T-helper 9 cell (primary cell): ENCODE measurements around the gene YPEL2.

ENCODE experiments used
- DNase-seq: peaks from one replicate; pipeline ENCODE4 v3.0.0-alpha.2; 2020

The YPEL2 gene

DNA sequence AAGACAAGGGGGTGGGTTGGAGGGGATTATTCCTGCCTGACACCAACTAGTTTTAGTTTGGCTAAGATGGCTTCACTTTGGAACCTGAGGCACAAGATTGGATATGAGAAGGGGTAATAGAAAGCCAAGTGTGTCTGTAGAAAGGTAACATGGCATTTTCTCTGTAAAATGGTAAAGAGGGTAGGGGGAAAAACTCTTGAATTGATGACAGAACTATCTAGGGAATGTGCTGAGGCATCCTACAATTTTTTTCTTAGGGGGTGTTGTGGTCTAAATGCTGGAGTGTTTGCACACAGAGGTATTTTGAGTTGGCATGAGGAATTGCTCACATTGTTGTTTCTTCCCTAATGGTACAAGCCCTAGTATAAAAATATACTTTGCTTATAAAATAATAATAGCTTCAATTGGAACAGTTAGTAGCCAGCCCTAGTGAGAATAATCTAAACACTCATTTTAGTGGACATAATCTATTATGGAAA is 25.8 kb downstream of the YPEL2 start:
- DNase-seq: no peak

DNA sequence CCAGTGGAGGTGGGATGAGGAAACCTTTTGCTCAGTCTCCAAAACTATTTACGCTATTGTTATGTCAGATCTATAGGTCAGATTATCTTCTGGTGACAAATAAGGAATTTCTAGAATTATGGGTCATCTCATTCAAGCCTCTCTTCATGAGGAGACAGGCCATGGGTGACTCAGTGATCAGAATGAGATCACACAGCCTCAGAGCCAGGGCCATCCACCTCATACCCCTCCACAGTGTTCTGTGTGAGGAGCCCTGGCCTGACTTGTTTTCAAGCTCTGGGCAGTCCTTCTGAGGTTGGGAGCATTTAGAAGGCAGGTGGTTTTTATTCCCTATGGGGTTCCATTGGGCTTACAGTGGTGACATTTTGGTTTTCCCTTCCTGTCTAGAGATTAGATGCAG is 26.5 kb downstream of the YPEL2 start:
- DNase-seq: no peak

DNA sequence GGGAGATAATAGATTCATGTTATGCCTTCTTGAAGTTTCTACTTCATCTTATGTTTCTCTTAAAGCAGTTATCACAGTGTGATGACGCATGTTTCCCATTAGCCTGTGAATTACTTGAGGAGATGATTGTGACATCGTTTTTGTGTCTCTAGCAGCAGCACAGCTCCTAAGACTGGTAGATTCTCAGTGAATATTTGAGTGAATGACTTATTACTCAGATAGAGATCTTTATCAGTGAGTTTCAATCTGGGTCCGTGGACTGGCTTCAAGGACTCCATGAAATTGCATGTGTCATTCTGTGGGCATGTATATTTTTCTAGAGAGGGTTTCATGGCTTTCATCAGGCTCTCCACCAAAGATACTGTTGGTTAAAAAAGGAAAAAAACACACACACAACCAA is 29.9 kb downstream of the YPEL2 start:
- no peak for DNase-seq

DNA sequence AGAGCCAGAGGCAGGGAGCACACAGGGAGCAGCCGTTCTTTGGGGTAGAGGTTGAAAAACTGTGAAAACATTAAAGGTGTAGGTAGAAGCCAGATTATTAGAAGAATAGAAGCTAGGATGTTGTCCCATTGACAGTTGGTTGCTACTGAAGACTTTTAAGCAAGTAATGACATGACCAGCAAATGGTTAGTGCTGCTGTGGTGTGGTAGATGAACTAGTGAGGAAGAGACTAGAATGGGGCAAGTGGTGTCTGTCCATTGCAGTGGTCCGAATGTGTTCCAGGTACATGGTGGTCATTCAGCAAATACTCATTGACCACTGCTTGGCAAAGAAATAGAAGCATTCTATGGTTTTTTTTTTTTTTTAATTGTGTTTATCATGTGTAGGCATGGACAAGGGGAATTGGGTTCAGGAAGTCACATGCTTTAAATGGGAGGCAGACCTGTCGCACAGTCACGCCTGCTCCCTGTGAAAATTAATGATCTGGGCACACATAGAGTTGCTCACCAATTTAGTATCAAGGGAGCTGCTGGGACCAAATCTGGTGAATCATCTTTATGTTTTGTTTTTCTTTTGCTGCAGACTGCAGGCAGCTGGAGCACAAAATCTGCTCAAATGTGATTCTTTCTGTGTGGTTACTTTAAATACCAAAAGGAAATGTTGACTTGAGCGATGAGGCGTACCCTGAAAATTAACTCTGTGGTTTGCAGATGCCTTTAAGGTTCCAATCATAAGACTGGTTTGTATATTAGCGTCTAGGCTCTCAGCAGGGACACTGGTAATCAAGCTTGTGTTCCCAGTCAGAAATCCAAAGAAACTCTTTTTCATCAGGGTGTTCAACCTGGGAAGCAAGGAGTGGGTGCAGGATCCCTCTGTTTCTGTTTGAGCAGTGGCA is 30.7 kb downstream of the YPEL2 start:
- no peak for DNase-seq

DNA sequence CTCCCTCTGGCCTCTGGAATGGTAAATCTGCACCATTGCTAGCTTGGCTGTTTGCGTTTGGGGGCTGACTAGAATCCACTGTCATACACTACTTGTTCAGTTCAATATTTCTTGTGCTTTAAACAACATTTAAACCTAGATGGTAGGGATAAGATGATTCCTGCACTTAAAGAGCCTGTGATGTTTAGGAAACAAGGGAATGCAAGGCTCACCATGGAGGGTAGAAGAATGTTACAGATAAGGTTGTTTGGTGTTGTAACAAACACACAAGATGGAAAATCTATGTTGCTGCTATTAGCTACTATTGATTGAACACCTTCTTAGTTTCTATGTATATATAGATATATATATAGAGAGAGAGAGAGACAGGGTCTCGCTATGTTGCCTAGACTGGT is 31.4 kb downstream of the YPEL2 start:
- DNase-seq: no peak

DNA sequence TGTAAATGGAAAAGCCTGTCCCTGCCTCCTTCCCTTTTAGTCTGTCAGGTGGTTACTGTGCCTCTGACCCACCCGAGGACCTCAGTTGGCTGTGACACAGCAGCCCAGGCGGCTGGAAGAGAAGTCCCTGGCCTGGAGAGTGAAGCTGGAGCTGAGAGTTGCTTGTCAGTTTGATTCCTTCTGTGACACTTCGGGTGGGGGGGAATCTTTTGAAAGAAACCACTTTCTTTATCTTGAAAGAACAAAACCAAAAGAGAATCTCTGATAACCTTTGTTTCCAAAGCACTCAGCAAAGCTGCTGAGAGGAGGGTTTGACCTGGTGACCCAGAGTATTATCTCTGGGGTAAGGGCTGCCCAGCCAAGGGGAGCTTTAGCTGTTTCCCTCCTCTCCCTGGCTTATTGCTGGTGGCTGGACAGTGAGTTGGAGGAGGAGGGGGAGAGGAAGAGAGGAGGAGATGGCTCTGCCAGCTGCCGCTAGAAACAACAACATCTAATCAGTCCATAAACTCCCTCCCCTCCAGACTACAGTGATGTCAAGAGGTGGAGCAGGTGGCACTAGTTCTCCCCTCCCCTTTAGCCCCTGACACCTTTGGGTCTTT is 34.0 kb downstream of the YPEL2 start:
- DNase-seq: no peak

DNA sequence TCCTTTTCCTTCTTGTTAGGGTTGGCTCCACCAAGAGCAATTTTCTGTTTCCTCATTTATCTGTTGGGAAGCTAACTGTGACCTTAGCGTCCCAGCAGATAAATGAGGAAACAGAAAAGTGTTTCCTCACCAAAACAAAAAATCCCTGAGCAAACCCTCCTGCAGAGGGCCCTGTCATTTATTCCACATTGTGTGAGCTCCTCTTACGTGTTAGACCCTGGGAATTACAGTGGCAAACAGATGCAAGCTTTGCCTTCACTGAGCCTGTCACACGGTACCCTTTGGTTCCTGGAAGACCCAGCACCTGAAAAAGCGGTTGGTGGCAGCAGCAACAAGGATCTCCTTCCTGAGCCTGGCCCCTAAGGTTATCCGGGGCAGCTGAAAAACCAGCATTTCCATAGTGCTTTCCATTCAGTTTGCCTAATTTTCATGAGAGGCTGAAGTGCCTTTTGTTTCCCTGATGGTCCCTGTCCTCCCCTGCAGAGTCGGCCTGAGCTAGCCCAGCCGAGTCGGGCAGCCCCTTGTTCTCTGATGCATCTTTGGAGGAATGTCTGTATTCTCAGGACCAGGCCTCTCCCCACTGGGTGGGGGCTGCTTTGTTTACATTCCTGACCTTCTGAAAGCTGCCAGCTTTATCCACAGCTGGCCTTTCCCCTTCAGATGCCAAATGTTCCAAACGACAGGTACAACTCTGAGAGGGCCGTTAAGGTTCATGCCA is 34.7 kb downstream of the YPEL2 start:
- DNase-seq: no peak

DNA sequence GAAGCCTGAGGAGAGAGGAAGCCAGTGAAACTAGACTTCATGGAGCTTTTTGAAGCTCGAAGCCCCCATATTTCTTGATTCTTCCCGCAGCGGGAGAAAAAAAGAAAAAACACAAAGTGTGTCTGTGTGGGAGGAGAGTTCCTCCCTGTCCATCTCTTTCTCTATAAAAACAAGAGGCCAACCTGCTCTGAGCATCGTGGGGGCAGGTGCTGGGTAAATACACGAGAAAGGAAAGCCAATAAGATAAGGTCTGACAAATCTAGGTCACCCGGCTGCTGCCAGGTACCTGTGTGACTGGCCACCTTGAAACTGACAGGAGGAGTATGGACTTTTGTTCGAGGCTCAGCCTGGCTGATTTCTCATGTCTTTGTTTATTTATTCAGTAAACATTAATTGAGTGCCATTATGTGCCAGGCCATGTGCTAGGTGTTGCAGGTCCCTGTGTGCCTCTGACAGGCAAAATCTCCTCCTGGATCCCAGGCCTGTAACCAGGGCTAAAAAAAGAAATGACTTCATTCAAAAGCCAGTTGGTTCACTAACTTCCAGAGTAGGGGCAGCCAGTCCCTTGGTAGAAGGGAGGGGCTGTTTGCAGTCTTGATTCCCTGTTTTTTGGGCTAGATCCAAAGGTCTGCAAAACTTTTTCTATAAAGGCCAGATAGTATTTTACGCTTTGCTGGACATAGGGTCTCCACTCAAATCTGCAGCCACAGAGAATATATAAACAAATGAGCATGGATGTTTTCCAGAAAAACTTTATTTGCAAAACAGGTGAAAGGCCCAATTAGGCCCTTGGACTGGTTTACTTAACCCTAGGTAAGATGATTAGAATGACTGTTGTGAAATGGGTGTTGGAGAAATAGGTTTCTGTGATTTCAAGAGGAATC is 35.6 kb downstream of the YPEL2 start:
- DNase-seq: no peak

DNA sequence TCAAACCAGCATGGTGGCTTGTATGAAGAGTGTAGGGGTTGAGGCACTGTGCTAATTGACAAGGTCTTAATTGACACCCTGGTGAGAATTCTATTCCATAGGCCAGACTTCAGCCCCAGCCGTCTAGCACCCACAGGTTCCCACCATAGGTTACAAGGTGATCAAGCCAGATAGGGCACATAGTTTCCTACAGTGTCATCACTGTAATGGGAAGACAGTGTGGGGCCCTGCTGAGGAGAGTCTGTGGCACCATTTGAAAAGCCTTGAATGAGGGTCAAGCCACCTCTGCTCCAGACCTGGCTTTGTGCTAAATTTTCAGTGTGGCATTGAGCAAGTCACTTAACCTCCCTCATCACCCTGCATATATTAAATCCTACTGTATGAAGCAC is 36.2 kb downstream of the YPEL2 start:
- no peak for DNase-seq

DNA sequence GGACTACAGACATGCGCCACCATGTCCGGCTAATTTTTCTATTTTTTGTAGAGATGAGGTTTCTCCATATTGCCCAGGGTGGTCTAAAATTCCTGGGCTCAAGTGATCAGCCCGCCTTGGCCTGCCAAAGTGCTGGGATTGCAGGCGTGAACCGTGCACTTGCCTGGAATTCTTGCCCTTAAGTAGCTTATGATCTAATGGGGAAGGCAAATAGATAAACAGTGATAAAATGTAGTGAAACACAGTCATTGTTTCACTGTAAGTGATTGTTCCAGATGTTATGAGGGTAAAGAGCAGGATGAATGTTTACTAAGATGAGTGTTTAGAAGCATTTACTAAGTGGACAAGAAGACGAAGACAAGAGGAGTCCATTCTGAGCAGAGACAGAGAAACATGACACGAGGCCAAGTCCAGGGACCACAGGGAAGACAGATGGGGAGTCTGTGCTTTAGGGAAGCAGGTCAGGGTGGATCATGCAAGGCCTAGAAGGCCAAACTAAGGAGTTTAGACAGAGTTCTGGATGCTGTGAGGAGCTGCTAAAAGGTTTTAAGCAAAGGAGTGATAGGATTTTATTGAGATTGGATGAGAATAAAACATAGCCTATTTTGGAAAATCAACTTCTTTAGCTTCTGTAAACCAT is 36.9 kb downstream of the YPEL2 start:
- no peak for DNase-seq

DNA sequence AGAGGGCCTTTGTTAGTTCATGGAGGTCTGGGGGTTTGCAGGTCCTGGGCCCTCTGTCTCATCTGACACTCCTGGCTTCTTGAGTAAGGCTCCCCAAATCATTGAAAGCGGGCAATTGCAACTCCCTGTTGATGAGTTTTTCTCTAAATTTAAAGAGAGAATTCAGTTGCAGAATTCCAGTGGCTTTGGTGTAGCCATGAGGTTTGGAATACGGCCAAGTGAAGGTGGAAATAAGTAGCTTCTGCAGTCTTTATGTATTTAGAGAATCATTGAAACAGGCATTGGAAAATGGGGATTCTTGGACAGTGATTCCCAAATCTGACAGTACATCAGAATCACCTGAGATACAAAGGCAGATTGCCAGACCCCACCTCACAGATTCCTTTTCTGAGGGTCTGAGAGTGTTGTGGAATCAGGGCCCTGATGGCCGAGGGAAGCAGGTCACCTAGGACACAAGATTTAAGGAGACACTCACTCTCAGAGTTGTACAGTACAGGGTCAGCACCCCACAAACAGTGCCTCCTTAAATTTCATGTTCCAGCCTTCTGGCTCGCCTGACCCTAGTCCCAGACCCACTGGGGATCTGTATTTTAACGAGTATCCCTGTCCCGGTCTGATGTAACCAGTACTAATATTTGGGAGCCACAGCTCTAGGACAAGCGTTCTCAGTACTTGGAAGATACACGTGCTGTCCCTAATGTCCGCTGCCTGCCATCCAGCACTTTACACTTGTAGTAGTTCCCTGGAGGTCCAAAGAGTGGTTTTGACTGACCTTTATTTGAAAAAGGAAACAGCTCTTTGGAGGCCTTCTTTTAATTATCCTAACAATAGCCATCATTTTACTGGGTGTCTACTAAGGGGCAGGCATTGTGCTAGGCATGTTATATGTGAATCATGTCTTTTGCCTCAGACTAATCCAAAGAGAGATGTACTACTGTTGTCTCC is 37.8 kb downstream of the YPEL2 start:
- DNase-seq: no peak

DNA sequence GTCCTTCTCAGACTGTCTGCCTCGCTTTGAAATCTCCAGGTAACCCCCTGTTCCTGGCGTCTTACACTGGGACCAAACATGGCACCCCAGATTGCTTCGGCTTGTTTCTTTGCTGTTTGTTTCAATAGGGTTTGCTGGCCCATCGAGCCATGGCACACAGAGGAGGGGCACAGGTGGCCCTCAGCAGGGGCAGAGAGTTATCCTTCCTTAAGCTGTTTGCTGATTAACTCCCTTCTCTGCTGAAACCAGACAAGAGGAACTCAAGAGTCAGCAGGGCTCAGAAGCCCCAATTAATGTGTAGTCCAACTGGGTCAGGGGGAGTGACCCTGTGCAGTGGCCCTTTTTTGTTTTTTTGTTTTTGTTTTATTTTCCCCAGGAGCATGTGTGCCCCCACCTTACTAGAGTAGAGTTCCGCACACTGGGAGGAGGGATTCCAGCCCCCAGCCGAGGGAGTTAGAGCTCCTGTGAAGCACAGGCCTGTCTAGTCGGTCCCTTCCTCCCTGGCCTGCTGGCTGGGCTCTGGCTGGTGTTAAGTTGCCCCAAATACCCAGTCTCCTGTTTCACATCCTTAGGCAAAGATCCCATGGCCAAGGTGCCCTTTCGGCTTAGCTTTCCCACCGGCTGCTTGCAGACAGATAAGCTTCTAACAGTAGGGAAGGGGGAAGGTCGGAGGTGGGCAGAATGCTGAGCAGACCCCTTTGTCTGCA is 39.3 kb downstream of the YPEL2 start:
- DNase-seq: no peak

DNA sequence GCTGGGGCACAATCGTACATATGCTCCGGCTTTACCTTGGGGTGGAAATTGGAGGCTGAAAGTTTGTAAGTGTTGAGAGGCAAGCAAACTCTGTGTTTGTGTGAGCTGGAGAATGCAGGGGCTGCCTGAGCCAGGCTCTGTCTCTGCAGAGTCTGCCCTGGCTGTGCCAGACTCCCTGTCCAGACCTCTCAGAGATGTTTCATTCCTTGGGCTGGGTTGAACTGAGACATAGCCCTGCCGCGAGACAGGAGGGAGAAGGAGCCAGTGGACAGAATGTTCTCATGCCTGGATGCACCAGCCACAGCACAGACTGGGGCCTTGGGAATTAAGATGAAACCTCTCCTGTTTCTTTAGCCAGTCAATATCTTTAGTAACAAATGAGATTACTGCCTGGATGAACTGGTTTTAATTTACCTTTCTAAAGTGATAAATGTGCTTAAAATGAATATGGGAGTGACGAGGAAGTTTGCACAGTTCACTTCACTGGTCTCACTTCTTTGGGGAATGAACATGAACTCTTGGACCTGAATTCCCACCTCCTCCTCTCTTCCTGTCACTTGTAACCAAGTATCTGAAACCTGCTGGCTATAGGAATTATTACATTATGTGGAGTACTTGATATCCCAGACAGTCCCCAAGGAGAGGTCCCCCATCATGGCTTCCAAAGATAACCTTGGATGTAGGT is 40.1 kb downstream of the YPEL2 start:
- no peak for DNase-seq

DNA sequence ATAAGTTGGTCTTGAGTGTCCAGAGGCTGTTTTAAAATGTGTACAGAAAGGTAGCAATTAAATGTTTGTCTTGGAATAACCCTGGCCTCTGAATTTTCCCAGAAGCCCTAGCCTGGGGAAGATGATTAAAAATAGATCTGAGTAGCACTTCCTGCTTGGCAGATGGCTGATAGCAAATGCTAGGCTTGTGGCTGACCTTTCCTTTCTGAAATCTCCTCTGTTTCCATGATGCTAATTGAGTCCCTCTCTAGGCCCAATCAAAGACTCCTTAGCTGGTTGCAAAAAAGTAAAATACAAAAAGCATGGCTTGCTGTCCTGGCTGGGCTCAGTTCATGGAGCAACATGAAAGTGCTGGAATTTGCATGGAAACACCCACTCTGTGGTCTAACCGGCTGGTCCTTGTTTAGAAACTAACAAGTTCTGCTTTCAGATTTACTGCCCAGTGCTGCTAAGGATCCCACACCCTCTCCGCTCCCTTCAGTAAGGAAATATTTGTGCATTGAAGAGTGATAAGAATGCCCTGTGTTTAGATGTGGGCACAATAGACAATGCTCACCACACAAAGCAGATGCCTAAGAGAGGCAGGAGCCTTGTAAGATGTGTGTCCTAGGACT is 40.8 kb downstream of the YPEL2 start:
- no peak for DNase-seq

DNA sequence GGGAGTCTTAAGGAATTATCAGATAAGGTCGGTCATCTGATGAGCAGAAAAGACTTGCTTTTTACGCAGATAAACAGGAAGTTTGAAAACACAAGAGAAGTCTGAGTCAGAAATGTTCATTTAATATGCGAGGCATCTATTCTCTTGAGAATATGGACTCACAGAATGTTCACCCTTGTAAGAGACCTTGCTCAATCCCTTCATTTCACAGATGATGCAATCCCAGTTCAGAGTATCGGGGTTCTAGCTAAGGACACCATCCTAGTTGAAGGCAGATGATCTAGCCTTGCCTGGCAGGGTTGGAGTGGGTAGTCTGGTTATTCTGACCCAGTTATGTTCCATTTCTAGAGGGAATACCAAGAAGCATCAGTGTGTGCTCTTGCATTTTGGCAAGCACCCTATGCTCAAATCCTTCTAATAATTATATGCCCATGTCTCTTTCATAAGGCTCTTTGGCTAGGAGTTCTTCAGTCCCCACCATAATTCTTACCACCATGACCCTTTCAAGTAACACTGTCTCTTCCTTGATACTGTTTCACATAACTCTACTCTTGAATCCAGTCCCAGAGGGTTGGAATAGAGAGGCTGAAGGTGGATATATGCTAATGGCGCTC is 42.5 kb downstream of the YPEL2 start:
- no peak for DNase-seq

DNA sequence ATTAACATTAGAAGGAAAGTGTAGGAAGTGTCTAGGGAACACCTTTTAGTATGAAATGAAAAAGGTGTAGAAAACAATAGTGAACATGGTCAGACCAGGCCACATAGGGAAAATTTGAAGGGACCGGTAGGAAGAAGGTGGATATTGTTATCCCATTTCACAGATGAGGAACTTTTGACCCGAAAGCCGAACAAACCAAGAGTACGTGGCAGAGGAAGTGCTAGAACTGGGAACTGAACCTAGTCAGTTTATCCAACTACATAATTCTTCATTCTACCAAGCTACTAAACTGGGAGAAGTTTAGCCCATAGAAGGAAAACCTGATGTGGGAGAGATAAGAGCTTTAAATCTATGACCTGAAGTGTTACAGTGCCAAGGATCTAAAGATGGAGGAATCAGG is 43.2 kb downstream of the YPEL2 start:
- no peak for DNase-seq

DNA sequence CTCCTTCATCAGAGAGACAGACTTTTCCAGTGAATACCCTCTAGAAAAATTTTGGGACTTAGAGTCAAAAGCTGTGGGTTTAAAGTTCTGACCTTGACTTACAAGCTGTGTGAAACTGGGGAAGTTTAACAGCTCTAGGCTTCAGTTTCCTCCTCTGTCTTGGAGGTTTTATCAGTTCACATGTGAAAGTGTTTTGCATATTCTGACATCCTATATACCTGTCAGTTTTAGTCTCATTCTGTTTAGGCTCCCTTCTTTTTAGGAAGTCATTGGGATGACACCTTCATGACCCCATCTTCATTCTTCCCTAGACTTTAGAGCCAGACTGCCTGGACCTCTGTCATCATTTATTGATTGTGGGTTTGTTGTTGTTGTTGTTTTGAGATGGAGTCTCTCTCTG is 44.4 kb downstream of the YPEL2 start:
- DNase-seq: no peak

DNA sequence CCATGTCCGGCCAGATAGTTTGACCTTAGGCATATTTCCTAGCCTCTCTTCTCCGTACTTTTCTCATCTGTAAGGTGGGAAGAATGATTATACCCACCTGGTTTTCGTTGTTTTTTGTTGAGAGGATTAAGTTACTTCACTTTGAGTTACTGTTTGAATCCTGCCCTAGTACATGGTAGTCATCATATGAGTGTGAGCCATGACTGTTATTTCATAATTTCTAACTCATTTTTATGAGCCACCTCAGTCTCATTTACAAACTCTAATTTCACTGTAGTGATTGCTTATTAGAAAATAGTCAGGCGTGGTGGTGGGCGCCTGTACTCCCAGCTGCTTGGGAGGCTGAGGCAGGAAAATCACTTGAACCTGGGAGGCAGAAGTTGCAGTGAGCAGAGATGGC is 45.1 kb downstream of the YPEL2 start:
- DNase-seq: no peak

DNA sequence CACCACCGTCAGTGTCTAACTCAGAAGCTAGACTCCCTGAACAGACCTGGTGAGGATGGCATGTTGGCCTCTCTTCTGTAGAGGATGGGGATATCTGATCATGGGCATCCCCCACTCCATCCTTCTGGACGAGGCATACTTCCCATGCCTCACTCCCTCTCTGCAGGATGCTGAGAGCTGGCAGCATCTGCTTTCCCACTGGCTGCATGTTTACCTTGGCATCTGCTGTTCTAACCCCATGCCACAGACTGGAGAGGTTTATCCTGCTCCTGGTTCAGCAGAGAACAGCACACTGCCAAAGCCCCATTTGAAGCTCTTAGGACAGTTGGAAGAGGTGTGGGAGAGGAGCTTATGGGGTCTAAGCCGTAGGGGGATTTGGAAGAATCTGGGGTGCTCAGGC is 46.0 kb downstream of the YPEL2 start:
- DNase-seq: no peak
